GM10847 (cell line): Measurements from ENCODE around the gene OTUB1.

Source experiments
- POLR2A ChIP-seq: IDR thresholded peaks from 2 replicates; pipeline ENCODE4 v1.6.1; 2011; ENCODE audit not compliant: insufficient read length; ENCODE audit errors: extremely low read depth

OTUB1 gene

DNA sequence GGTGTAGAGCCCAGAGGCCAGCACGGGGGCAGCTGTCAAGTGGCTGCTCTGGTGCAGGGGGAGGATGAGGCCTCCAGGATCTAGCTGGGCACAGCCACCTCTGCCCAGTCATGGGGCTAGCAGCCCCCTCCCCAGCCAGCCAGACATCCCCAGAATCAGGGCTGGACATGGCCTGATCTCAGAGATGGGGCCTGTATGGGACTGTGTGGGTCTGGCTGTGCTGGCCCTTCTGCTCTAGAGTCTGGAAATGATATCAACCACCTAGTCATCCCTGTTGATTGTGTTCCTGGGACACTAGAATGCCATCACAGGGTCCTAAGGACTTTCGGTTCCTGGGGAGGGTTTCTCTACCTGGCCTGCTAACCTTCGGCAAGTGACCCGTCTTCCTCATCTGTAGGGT is 52.3 kb downstream of the OTUB1 start:
- no peak for TF ChIP-seq POLR2A

DNA sequence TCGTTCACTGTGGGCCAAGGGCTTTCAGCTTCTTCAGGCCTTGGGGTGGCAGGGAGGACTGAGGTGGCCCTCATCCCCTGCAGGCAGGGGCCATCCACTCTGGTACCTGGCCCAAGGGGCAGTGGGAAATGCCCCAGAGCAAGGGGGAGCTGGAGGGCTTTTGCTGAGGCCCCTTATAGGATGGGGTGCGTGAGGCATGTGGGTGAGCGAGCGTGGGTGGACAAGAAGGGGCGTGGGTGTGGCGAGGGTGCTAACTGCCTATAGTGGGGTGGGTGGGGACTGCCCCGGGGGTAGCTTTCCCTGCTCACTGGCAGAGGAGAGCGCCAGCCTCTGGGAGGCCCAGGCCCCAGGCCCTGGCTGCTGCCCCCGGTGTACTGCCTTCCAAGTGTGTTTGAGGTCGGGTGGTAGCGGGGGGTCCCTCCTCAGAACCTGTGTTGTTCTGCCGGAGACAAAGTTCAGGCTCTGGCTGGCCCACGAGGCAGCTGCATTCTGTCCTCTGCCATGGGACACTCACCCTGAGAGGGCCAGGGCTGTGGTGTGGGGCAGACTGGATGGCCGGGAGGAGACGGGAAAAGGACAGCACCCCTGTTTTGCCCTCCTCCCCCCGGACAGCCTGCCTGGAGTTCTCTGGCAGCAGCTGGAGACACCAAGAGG is 52.9 kb downstream of the OTUB1 start:
- no peak for TF ChIP-seq POLR2A

DNA sequence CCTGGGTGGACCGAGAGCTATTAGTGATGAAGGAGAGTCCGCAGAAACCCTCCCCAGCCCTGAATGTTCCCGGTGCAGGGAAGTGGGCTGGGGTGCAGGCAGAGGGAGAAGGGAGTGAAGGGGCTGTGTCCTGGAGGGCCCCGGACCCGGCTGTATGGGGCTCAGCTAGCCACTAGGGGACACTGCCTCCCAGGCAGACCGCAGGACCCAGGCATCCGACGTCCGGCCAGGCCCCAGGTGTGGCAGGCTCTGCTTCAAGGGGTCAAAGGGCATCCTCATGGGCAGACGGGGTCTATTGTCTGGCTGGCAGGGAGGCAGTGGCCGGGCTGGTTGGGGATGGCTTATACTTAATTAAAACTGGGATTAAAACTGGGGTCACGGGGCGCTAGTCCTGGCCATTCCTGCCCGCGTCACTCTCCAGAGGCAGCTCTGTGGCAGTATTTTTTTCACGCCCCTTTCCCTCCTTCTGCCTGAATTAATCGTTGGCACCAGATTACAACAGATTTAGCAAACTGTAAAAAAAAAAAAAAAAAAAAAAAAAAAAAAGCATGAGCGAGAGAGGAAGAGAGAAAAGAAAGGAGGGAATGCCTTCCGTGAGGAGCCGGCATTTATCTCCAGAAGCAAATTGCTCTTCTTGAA is 54.6 kb downstream of the OTUB1 start:
- TF ChIP-seq POLR2A: no peak

DNA sequence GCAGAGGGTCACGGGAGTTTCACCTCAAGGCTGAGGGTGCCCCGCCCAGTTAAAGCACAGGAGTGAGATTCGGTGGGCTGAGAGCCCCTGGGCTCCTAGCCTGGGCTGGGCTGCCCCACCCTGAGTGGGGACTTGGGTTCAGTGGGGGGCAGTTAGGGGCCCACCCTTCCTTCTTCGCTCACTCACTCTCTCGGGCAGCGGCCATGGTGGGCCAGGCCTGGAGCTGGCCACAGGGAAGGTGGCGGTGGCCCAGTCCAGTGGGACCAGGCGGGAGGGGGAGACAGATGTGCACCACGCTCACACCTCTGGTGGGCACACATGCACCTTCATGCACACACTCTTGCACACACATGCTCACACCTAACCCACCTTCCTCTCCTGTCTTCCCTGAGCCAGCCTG is 55.6 kb downstream of the OTUB1 start:
- TF ChIP-seq POLR2A: no peak

DNA sequence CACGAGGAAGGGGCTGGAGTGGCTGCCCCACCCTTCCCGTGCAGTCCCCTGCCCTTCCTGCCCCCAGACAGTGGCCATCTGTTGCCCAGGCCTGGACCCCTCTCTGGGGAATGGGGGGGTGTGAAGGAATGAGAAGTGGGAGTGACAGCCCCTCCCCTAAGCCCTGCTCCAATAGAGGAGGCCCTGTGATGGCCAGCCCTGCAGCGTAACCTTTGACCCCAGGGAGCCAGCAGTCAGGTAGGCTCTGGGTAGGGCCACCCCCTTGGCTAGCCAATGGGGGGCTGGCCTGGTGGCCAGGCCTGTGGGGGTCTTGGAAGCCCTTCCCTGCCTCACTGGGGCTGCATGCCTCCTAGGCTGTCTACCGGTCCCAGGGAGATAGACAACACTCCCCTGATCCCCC is 56.1 kb downstream of the OTUB1 start:
- no peak for TF ChIP-seq POLR2A

DNA sequence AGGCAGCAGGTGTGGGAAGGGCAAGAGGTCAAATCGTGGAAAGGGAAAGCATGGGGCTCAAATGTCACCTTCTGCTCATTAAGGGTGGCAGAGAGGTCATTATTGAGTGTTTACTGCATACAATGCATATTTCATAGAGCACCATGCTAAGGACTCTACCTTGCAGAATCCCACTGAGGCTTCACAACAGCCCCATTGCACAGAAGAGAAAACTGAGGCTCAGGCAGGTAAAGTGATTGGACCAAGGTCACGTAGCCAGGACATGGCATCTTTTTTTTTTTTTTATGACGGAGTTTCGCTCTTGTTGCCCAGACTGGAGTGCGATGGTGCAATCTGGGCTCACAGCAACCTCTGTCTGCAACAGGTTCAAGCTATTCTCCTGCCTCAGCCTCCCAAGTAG is 57.3 kb downstream of the OTUB1 start:
- TF ChIP-seq POLR2A: no peak

DNA sequence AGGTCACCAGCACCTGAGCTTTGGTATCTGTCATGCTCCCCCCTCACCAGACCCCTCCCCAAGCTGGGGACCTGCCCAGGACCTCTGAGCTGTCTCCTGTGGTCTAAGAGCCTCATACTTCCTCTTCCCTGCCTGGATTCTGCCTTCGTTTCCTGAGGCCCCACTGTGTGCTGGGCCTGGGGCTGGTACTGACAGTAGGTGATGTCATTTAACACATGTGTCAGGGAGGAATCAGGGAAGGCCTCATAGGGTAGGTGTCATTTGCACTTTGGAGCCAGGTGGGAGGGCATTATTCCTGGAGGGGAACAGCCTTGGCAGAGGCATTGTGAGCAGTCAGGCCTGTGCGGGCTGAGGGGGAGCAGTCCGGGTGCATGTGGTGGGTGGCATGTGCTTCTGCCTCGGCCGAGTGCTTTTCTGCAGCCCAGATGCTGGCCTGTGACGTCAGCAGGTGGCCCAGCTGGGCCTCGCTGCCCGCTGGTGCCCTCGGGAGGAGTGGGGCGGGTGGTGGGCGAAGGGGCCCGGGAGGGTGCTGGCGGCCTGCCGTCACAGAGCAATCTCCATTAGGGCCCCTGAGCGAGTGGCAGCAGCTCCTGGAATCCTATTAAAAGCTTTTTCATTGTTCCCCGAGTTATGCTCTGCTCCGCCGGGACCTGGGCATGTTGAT is 58.6 kb downstream of the OTUB1 start:
- no peak for TF ChIP-seq POLR2A

DNA sequence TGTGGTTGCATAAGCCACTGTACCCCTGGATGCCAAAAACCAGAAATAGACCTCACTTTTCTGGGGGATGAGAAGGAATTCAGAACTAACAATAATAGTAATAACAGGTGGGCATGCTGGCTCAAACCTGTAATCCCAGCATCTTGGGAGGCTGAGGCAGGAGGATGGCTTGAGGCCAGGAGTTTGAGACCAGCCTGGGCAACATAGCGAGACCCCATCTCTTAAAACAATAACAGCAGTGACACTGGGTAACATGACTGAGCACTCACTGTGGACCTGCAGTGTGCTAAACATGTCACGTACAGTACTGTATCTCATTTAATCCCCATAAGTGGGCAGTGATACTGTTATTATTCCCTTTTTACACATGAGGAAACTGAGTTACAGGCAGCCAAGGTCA is 59.5 kb downstream of the OTUB1 start:
- TF ChIP-seq POLR2A: no peak
